Heart right ventricle (tissue), 16 donors: ENCODE data around the gene FBLN2. TPM values are rescaled to one million over a fixed set of nuclear protein-coding genes. Genes with fewer than 3 reads are reported as not detected.

Experiments used
- ATAC-seq, 8 donors: fragments of 200-7000 bp; cut with Tn5 transposase; one replicate each; pipeline ENCODE4 v1.9.1; 2020; ENCODE audit warnings: mild to moderate bottlenecking in 8 of 8, moderate library complexity in 8 of 8, moderate number of reproducible peaks in 1 of 8
- DNase-seq, 2 donors: peaks; one replicate each; pipeline ENCODE4 v3.0.0-alpha.2; 2020
- H3K27ac ChIP-seq, 10 donors: fragments of 200-600 bp; sonication (generic) in 2 of 10; one replicate each; pipeline versions ENCODE4 v1.5.0 to v1.8.0; 2020 to 2022; ENCODE audit warnings: mild to moderate bottlenecking in 3 of 10
- H3K27me3 ChIP-seq, 7 donors: fragments of 200-600 bp; one replicate each; pipeline ENCODE4 v1.8.0; 2021 to 2022; ENCODE audit warnings: mild to moderate bottlenecking in 2 of 7
- H3K36me3 ChIP-seq, 9 donors: fragments of 200-600 bp; sonication (generic) in 1 of 9; one replicate each; pipeline versions ENCODE4 v1.5.0 to v1.8.0; 2020 to 2022; ENCODE audit warnings: mild to moderate bottlenecking in 2 of 9
- H3K4me1 ChIP-seq, 9 donors: fragments of 200-600 bp; sonication (generic) in 1 of 9; one replicate each; pipeline versions ENCODE4 v1.5.0 to v1.8.0; 2020 to 2022; ENCODE audit warnings: mild to moderate bottlenecking in 4 of 9
- H3K4me3 ChIP-seq, 10 donors: fragments of 200-600 bp; sonication (generic) in 2 of 10; one replicate each; pipeline versions ENCODE4 v1.5.0 to v1.8.0; 2020 to 2022; ENCODE audit warnings: mild to moderate bottlenecking in 7 of 10, moderate library complexity in 2 of 10
- H3K9me3 ChIP-seq, 11 donors: fragments of 200-600 bp in 10 of 11; sonication (generic) in 2 of 11; one replicate each; pipeline versions ENCODE4 v1.5.0 to v1.8.0; 2013 to 2022; ENCODE audit warnings: mild to moderate bottlenecking in 2 of 11, control low read depth in 1 of 11, moderate library complexity in 1 of 11
- CTCF ChIP-seq, 9 donors: fragments of 200-600 bp; sonication (generic) in 2 of 9; IDR thresholded peaks; one replicate each; pipeline versions ENCODE4 v1.5.0 to v1.8.0; 2021 to 2022; ENCODE audit warnings: antibody characterized with exemption in 9 of 9, mild to moderate bottlenecking in 5 of 9, moderate library complexity in 1 of 9
- WGBS, 2 donors: extraction: QIAGEN DNeasy Blood & Tissue Kit; methylation state at CpG; one replicate each; pipeline ENCODE4 v1.1.7; 2013; ENCODE audit warnings: inconsistent platforms in 1 of 2; 5-methylcytosine and 5-hydroxymethylcytosine counted together
- intact Hi-C, 10 donors: fragments of 100-400 bp; cut with DNase I; formaldehyde crosslinking; loops; one replicate each; pipeline versions ENCODE4 v1.11.1 to v1.14.2; 2022
- polyA plus RNA-seq, 2 donors: library from polyadenylated mRNA; stranded (reverse); fragments of 200-250 nt; gene quantifications; one replicate each; pipeline ENCODE4 v1.2.3, GENCODE V29; 2013
- total RNA-seq, 10 donors: library from RNA; stranded (reverse); fragmentation: NEBNext Ultra II Directional in 3 of 10; extraction: Animal tissue kit (Norgen Biotek cat#: 25700) in 3 of 10; gene quantifications; one replicate each; pipeline versions ENCODE4 v1.2.1 to v1.2.4, GENCODE V29; 2021 to 2023
- donor health status: Arrhythmogenic right ventricular cardiomyopathy.
- donor health status: ischemic (EF 13 %, LVEDD 7.1; RV severe dilation, severe dysfunction).
- donor health status: healthy with polysubstance abuse.
- donor health status: DM: no; HTN: yes; CAD: no.
- donor health status: DM: no; HTN: no; CAD: no.
- donor health status: ischemic (EF 25% LVEDD 6.9; RV normal size, moderate dysfunction).
- donor health status: ischemic (EF 25% LVEDD 5.7; RV mildly dilated, moderate dysfunction).
- donor health status: healthy.
- donor health status: DM: yes; HTN: yes; CAD: no.
- donor health status: Ischemic cardiomyopathy.
- donor health status: ischemic (EF 35%, LVEDD 5.7; RV mildly dilated, moderate dysfunction).
- donor health status: nonischemic (EF 11% LVEDD 7.7; RV severe dilation, severe dysfunction).
- donor health status: DM: yes; HTN: yes; CAD: no.
- donor health status: PGD.
- donor health status: ischemic (EF 29% LVEDD 5.4; RV normal size, mild dysfunction).
- donor health status: nonischemic (EF 23%, LVEDD 6.1; RV moderate dilation, normal function).

FBLN2 gene
- total and polyA plus RNA-seq, 12 donors, result 20.7 to 78.9 (median 47.0) TPM

GRCh38 chr3:13658681-13659080 is 109.8 kb downstream of the FBLN2 start:
- no peak for TF ChIP-seq CTCF (IDR thresholded peaks at IDR 0.05)
- ATAC-seq, result no peak
- Histone ChIP-seq H3K27me3 (peaks cover 0 to 69% (median 48%) of the 10 kb centered on the region in 7 donors), H3K36me3 (no peaks in the 10 kb centered on the region), H3K4me1 (peaks cover 0 to 16% (median 4%) of the 10 kb centered on the region in 9 donors), H3K4me3 (no peak overlapping the region), H3K9me3 (no peaks in the 10 kb centered on the region), H3K27ac (no peak overlapping the region)
- 68 to 72% methylated on average over 8 of the region's 8 CpGs for WGBS, 2 donors
- intact Hi-C loops, result loop anchor here in 9 of 10 donors (5.0 to 10.0 kb wide), 7 partner anchors 224 to 809 kb away; partner anchors contain the start of genes WNT7A (in 6 of the 9), CHCHD4 (in 1 of the 9) and TMEM43 (in 1 of the 9)
- DNase-seq, result no peak

DNA sequence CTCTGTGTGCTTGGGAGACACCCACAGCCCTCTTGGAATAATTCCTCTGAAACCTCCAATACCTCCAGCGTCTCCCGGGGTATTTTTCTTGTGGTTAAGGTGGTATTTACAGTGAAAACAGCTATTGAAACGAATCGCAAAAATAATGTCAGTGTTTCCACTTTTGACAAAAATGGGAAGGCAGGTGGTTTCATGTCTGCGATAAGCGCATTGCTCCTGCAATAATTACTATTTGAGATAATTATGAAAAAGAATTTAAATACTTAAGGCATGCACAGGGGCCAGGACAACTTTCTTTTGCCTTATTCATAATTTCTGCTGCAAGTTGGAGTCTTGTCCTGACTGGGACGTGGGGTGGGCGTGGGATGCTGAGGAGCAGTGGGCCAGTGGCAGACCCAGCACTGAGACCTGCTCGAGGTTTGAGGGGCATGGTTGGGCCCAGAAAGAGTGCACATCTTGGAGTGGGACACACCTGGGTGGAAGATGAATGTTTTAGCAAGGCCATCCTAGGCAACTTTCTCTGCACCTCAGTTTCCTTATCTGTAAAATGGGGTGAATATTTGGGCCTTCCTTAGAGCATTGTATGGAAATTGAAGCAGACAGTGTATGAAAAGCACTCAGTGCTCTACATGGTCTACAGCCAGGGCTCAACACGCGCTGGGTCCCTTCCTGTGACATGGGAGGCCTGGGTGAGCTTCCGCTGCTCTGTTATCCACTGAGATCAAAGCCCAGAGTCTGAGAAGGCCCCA is 110.5 kb downstream of the FBLN2 start:
- WGBS, 2 donors, result 85% methylated on average over 12 of the region's 12 CpGs
- peaks cover 0 to 16% (median 4%) of the 10 kb centered on the region in 9 donors for H3K4me1 ChIP-seq
- intact Hi-C loops, result loop anchor here in 9 of 10 donors (5.0 to 10.0 kb wide), 7 partner anchors 223 to 808 kb away; partner anchors contain the start of genes WNT7A (in 6 of the 9), CHCHD4 (in 1 of the 9) and TMEM43 (in 1 of the 9)
- no peaks in the 10 kb centered on the region for H3K9me3 ChIP-seq
- H3K4me3 ChIP-seq, result no peak overlapping the region
- H3K36me3 ChIP-seq, result no peaks in the 10 kb centered on the region
- ATAC-seq (no peak), DNase-seq (no peak)
- peaks cover 0 to 69% (median 42%) of the 10 kb centered on the region in 7 donors for H3K27me3 ChIP-seq
- H3K27ac ChIP-seq, result no peak overlapping the region
- no peak for TF ChIP-seq CTCF (IDR thresholded peaks at IDR 0.05)

- 78 to 95% methylated on average over 3 of the region's 3 CpGs for WGBS, 2 donors
- H3K27me3 ChIP-seq, result peaks cover 0 to 64% (median 40%) of the 10 kb centered on the region in 7 donors
- intact Hi-C loops, result no loop called here
Observed at GRCh38 chr3:13660042-13660874, 111.3 kb downstream of the FBLN2 start.

More at GRCh38 chr3:13660042-13660874, 111.3 kb downstream of the FBLN2 start:
- ATAC-seq, result no peak
- Histone ChIP-seq H3K4me3 (no peak overlapping the region), H3K4me1 (peaks cover 0 to 10% (median 0%) of the 10 kb centered on the region in 9 donors), H3K36me3 (no peaks in the 10 kb centered on the region), H3K27ac (no peak overlapping the region), H3K9me3 (no peaks in the 10 kb centered on the region)
- no peak for DNase-seq
- no peak for TF ChIP-seq CTCF (IDR thresholded peaks at IDR 0.05)
